Fibroblast of lung (primary cell): ENCODE measurements around the gene RASSF9. TPM values are rescaled to one million over a fixed set of nuclear protein-coding genes. Genes with fewer than 3 reads are reported as not detected.
A peak's percentile ranks its signal among the peaks of the same experiment; 100 is the strongest.

ENCODE experiments used
- DNase-seq, 2 donors: peaks; one replicate each; pipeline versions ENCODE4 v3.0.0 to v3.0.0-alpha.2; 2010; ENCODE audit warnings: low read depth in 2 of 2
- H2AFZ ChIP-seq: 2 replicates; pipeline ENCODE4 v1.5.1; 2012; ENCODE audit warnings: low read length, control low read depth, inconsistent platforms
- H3K27ac ChIP-seq: 2 replicates; pipeline ENCODE4 v1.5.1; 2011; ENCODE audit warnings: low read length, control low read depth; ENCODE audit not compliant: insufficient read depth
- H3K27me3 ChIP-seq: 2 replicates; pipeline ENCODE4 v1.5.1; 2011; ENCODE audit warnings: mild to moderate bottlenecking, low read length; ENCODE audit not compliant: control insufficient read depth, insufficient read depth
- H3K36me3 ChIP-seq: 2 replicates; pipeline ENCODE4 v1.5.1; 2011; ENCODE audit warnings: low read length; ENCODE audit not compliant: control insufficient read depth, insufficient read depth
- H3K4me1 ChIP-seq: 2 replicates; pipeline ENCODE4 v1.5.1; 2011; ENCODE audit warnings: low read length; ENCODE audit not compliant: control insufficient read depth, insufficient read depth; ENCODE audit errors: extremely low read depth
- H3K4me2 ChIP-seq: 2 replicates; pipeline ENCODE4 v1.5.1; 2011; ENCODE audit warnings: low read length, control low read depth; ENCODE audit not compliant: insufficient read depth; ENCODE audit errors: extremely low read depth
- H3K4me3 ChIP-seq, 4 experiments: fragments of 200-600 bp in 1 of 4; sonication (generic) in 1 of 4; replicated peaks in 1 of 4; 2 replicates each; pipeline ENCODE4 v1.5.1; 2011 to 2016; ENCODE audit warnings: low read length in 4 of 4, low read depth in 3 of 4, mild to moderate bottlenecking in 3 of 4, control low read depth in 2 of 4, inconsistent platforms in 1 of 4, mixed read lengths in 1 of 4; ENCODE audit not compliant: insufficient read depth in 1 of 4; ENCODE audit errors: control extremely low read depth in 1 of 4
- H3K79me2 ChIP-seq: 2 replicates; pipeline ENCODE4 v1.5.1; 2012; ENCODE audit warnings: mild to moderate bottlenecking, low read length, inconsistent platforms; ENCODE audit not compliant: control insufficient read depth, insufficient read depth
- H3K9ac ChIP-seq: 2 replicates; pipeline ENCODE4 v1.5.1; 2011; ENCODE audit warnings: mild to moderate bottlenecking, low read length, control low read depth; ENCODE audit not compliant: insufficient read depth
- H3K9me3 ChIP-seq: 2 replicates; pipeline ENCODE4 v1.5.1; 2012; ENCODE audit warnings: low read depth, low read length; ENCODE audit not compliant: control insufficient read depth, insufficient read depth
- H4K20me1 ChIP-seq: 2 replicates; pipeline ENCODE4 v1.5.1; 2011; ENCODE audit warnings: low read length; ENCODE audit not compliant: control insufficient read depth, insufficient read depth; ENCODE audit errors: extremely low read depth
- EZH2 ChIP-seq: IDR thresholded peaks from 2 replicates; pipeline ENCODE4 v1.5.1; 2012; ENCODE audit warnings: low read length, control low read depth, mild to moderate bottlenecking; ENCODE audit errors: missing control alignments
- polyA minus RNA-seq: library from RNA; depleted of rRNA, polyadenylated mRNA; stranded (reverse); fragments of >200 nt; gene quantifications from 2 replicates; pipeline ENCODE4 v1.2.3, GENCODE V29; 2011; ENCODE audit warnings: low replicate concordance
- polyA plus RNA-seq, 2 donors: library from polyadenylated mRNA; depleted of rRNA in 1 of 2; stranded (reverse) in 1 of 2; unstranded in 1 of 2; fragments of >200 nt; gene quantifications; 2 replicates each; pipeline ENCODE4 v1.2.1, GENCODE V29; 2011 to 2012; ENCODE audit warnings: missing spikeins in 1 of 2
- total RNA-seq: library from RNA; depleted of rRNA; stranded (reverse); fragments of >200 nt; gene quantifications from 2 replicates; pipeline ENCODE4 v1.2.1, GENCODE V29; 2014
- TF ChIP-seq, protein P1 (sequence below), 2 donors: IDR thresholded peaks in 1 of 2; conservative IDR thresholded peaks in 1 of 2; 1 replicate in 1 of 2; 2 replicates in 1 of 2; pipeline ENCODE4 v1.5.1; 2011 to 2012; ENCODE audit warnings: low read length in 2 of 2, control low read depth in 1 of 2, inconsistent platforms in 1 of 2, low read depth in 1 of 2, mild to moderate bottlenecking in 1 of 2

RASSF9 gene
- total RNA-seq (0.33 and 0.77 TPM in 2 replicates), polyA plus RNA-seq (0.08 and 0.37 TPM in 2 replicates), polyA minus RNA-seq (0.11 TPM in 1 of 2 replicates, not detected in the other)
- polyA plus RNA-seq (2012): 0.03 and 0.21 TPM in 2 replicates

DNA sequence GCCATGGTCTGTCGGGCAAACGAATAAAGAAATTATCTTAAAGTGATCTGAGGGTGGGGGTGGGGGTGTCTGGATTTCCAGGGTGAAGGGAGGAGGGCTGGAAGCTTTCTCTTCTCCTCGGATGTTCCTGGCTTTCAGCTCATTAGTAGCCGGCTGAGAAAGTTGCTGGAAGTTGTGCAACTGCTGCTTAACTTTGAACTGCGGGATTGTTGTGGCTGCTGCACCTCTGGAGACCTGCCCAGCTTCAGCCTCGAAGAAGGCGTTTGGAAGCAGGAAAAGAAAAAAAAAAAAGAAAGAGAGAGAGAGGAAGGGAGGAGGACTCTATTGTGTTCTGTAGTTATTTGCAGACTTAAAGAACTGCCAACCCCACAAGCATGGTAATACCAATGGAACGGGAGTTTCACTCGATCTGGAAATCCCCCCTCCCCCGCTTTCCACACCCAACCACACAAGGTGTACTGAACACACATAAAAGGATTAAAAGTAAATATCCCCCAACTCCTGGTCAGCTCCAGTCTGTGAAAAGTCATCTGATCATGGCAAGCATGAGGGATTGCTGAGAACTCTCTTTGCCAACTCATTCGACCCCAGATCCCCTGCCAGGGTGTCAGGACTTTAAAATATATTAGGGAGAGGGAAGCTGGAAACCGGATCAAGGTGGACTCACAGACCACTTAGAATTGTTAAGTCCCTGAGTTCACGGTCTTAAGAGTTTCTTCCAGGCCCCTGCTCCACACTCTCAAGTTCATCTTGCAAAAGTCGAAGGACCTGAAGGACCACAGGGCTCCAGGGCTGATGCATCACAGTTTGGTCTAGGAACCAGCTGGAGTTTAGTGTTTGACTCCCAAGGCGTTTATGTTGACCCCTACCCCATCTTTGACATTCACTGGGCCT lies at the start of gene RASSF9:
TSS of gene RASSF9 (minus strand) at position 213 of the 894 bp plus-strand sequence. CDS start at position 5, 208 bp downstream.
- TF ChIP-seq EZH2: no peak
- TF ChIP-seq, protein P1, sequence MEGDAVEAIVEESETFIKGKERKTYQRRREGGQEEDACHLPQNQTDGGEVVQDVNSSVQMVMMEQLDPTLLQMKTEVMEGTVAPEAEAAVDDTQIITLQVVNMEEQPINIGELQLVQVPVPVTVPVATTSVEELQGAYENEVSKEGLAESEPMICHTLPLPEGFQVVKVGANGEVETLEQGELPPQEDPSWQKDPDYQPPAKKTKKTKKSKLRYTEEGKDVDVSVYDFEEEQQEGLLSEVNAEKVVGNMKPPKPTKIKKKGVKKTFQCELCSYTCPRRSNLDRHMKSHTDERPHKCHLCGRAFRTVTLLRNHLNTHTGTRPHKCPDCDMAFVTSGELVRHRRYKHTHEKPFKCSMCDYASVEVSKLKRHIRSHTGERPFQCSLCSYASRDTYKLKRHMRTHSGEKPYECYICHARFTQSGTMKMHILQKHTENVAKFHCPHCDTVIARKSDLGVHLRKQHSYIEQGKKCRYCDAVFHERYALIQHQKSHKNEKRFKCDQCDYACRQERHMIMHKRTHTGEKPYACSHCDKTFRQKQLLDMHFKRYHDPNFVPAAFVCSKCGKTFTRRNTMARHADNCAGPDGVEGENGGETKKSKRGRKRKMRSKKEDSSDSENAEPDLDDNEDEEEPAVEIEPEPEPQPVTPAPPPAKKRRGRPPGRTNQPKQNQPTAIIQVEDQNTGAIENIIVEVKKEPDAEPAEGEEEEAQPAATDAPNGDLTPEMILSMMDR (conservative IDR thresholded peaks at IDR 0.05 in 1 of 2, IDR thresholded peaks at IDR 0.05 in 1 of 2; ENCODE audit: low read depth in 1 of 2, low read length in 2 of 2): no peak
- peak; percentile 81 to 95 for DNase-seq
- H3K79me2 ChIP-seq: no peaks in the 10 kb centered on the region
- peak within 1 kb of the TSS; percentile 64 for H3K4me2 ChIP-seq
- peak within 1 kb of the TSS; percentile 43 for H3K27ac ChIP-seq
- H3K36me3 ChIP-seq: no peaks in the 10 kb centered on the region
- peak within 1 kb of the TSS; percentile 74 for H2AFZ ChIP-seq
- H3K9me3 ChIP-seq: no peaks in the 10 kb centered on the region
- no peaks in the 10 kb centered on the region for H4K20me1 ChIP-seq
- peak within 1 kb of the TSS; percentile 28 to 59 (median 46) for H3K4me3 ChIP-seq
- no peak within 1 kb of the TSS for H3K9ac ChIP-seq
- no peaks in the 10 kb centered on the region for H3K27me3 ChIP-seq
- H3K4me1 ChIP-seq: no peaks in the 10 kb centered on the region

DNA sequence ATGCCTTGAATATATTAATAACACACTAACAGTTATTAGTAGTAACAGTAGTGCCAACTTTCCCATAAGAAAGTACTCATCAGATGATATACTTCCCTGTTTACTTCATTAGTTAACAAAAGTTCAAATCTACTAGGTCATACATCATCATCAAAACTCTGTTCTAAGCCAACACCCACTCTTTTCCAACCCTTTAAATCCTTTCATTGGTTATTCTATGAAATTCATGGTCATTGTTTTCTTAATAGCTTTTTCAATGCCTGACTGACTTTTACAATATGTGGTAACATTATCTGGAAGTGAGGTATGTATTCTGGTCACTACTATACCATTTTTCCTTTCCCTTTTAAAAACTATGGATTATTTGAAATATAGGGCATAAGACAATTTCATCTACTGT lies 47.6 kb upstream of the RASSF9 start:
- H3K9ac ChIP-seq: no peak overlapping the region
- no peak for DNase-seq
- TF ChIP-seq EZH2: no peak
- TF ChIP-seq, protein P1 (conservative IDR thresholded peaks at IDR 0.05 in 1 of 2, IDR thresholded peaks at IDR 0.05 in 1 of 2; ENCODE audit: low read depth in 1 of 2, low read length in 2 of 2): no peak
- no peaks in the 10 kb centered on the region for H3K27me3 ChIP-seq
- H3K4me3 ChIP-seq: no peak overlapping the region
- H3K27ac ChIP-seq: no peak overlapping the region
- H3K9me3 ChIP-seq: no peaks in the 10 kb centered on the region
- no peak overlapping the region for H3K4me2 ChIP-seq
- no peaks in the 10 kb centered on the region for H4K20me1 ChIP-seq
- H3K36me3 ChIP-seq: no peaks in the 10 kb centered on the region
- H3K4me1 ChIP-seq: no peaks in the 10 kb centered on the region
- H3K79me2 ChIP-seq: no peaks in the 10 kb centered on the region
- H2AFZ ChIP-seq: no peak overlapping the region

- no peaks in the 10 kb centered on the region for H3K4me1 ChIP-seq
- H3K36me3 ChIP-seq: no peaks in the 10 kb centered on the region
- no peak for DNase-seq
- H3K9ac ChIP-seq: no peak overlapping the region
- no peaks in the 10 kb centered on the region for H4K20me1 ChIP-seq
- TF ChIP-seq, protein P1 (conservative IDR thresholded peaks at IDR 0.05 in 1 of 2, IDR thresholded peaks at IDR 0.05 in 1 of 2; ENCODE audit: low read depth in 1 of 2, low read length in 2 of 2): no peak
- TF ChIP-seq EZH2: no peak
- no peaks in the 10 kb centered on the region for H3K79me2 ChIP-seq
- H3K27me3 ChIP-seq: no peaks in the 10 kb centered on the region
- H2AFZ ChIP-seq: no peak overlapping the region
- no peak overlapping the region for H3K27ac ChIP-seq
- no peaks in the 10 kb centered on the region for H3K9me3 ChIP-seq
- no peak overlapping the region for H3K4me3 ChIP-seq
- no peak overlapping the region for H3K4me2 ChIP-seq
These were observed 41.2 kb upstream of the RASSF9 start for GRCh38 chr12:85877459-85877858.
